Ishikawa (cell line): ENCODE results near the gene DCAF11.

ENCODE experiments used
- CEBPB ChIP-seq: IDR thresholded peaks from 2 replicates; pipeline ENCODE4 v1.6.1; 2012
- CREB1 ChIP-seq: IDR thresholded peaks from 2 replicates; pipeline ENCODE4 v1.6.1; 2012; ENCODE audit warnings: low read depth
- EGR1 ChIP-seq: IDR thresholded peaks from 2 replicates; pipeline ENCODE4 v1.6.1; 2012
- EP300 ChIP-seq: IDR thresholded peaks from 2 replicates; pipeline ENCODE4 v1.6.1; 2012; ENCODE audit warnings: borderline replicate concordance
- FOXM1 ChIP-seq: IDR thresholded peaks from 2 replicates; pipeline ENCODE4 v1.6.1; 2012; ENCODE audit warnings: low read depth, borderline replicate concordance
- NFIC ChIP-seq: IDR thresholded peaks from 2 replicates; pipeline ENCODE4 v1.6.1; 2012
- RAD21 ChIP-seq: IDR thresholded peaks from 2 replicates; pipeline ENCODE4 v1.6.1; 2012; ENCODE audit warnings: low read depth
- TAF1 ChIP-seq: IDR thresholded peaks from 2 replicates; pipeline ENCODE4 v1.6.1; 2012; ENCODE audit warnings: low read depth, mild to moderate bottlenecking
- TCF12 ChIP-seq: IDR thresholded peaks from 2 replicates; pipeline ENCODE4 v1.6.1; 2012; ENCODE audit warnings: low read depth
- TEAD4 ChIP-seq: IDR thresholded peaks from 2 replicates; pipeline ENCODE4 v1.6.1; 2012
- YY1 ChIP-seq: IDR thresholded peaks from 2 replicates; pipeline ENCODE4 v1.6.1; 2012; ENCODE audit warnings: low read depth
- ZBTB7A ChIP-seq: IDR thresholded peaks from 2 replicates; pipeline ENCODE4 v1.6.1; 2012; ENCODE audit warnings: low read depth
- TF ChIP-seq, protein P1 (sequence below): IDR thresholded peaks from 2 replicates; pipeline ENCODE4 v1.6.1; 2012; ENCODE audit warnings: low read depth, mild to moderate bottlenecking
- TF ChIP-seq, protein P2 (sequence below): IDR thresholded peaks from 2 replicates; pipeline ENCODE4 v1.6.1; 2012
- TF ChIP-seq, protein P3 (sequence below): IDR thresholded peaks from 2 replicates; pipeline ENCODE4 v1.6.1; 2012

DCAF11 gene

DNA sequence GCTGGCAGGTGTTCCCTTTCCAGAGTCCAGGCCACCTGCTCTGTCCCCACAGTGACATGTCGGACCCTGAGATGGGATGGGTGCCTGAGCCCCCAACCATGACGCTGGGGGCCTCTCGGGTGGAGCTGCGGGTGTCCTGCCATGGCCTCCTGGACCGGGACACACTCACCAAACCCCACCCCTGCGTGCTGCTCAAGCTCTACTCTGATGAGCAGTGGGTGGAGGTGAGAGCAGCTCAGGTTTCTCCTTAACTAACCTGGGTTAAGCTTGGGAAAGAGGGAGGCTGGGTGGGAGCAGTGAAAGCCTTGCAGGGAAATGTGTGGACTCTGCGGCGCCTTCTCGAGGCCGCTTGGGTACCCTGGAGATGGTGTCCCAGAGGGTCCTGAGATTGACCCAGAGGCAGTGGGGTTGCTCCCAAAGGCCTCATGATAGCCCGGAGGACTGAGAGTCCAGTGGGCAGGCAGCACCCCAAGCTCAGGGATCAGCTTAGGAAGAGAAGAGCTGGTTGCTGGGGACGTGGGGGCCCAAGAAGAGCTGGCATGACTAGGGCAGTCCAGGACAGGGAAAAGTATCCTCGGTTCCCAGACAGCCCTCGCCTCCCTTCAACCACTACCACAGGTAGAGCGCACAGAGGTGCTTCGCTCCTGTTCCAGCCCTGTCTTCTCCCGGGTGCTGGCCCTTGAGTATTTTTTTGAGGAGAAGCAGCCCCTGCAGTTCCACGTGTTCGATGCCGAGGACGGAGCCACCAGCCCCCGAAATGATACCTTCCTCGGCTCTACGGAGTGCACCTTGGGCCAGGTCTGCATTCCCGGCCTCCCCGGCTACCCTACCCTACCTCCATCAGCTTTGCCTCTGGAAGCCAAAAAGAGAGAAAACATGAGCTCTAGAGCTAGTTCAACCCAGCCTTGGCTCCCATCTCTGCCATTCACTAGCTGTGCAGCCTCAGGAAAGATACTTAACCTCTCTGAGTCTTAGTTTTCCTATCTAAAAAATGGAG is 41.4 kb upstream of the DCAF11 start:
- TF ChIP-seq TEAD4 (no peak), CREB1 (no peak)

DNA sequence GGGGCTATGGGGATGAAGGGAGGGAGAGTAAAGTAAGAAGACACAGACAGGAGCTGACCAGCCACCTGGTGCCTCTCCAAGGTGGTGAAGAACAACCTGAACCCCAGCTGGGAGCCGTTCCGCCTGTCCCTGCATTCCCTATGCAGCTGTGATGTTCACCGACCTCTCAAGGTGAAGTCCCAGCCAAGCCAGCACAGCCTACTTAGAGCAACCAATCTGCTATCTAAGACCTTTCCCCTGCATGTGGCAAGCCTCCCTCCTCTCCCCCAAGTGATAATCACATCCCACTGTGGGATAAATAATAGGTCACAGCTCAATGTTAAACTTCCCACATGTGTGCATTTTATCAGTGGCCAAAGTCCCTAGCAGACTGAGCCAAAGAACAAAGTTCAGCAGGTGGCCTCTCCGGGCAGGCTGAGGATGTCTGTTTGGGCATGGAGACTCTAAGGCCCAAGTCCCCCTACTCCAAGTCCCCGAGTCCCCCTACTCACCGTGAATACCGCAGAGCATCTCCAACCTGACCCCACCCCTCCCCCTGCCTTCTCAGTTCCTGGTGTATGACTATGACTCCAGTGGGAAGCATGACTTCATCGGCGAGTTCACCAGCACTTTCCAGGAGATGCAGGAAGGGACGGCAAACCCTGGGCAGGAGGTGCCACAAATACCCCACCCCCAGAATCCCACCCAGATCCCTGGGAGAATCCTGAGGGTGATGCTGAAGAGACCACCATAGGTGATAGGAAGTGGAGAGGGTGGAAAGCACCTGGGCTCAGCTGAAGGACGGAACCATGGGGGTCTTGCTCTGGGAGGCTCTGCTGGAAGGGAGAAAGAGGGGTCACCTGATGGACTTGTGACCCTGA is 39.7 kb upstream of the DCAF11 start:
- no peak for TF ChIP-seq NFIC
- TF ChIP-seq FOXM1: no peak
- TF ChIP-seq, protein P1, sequence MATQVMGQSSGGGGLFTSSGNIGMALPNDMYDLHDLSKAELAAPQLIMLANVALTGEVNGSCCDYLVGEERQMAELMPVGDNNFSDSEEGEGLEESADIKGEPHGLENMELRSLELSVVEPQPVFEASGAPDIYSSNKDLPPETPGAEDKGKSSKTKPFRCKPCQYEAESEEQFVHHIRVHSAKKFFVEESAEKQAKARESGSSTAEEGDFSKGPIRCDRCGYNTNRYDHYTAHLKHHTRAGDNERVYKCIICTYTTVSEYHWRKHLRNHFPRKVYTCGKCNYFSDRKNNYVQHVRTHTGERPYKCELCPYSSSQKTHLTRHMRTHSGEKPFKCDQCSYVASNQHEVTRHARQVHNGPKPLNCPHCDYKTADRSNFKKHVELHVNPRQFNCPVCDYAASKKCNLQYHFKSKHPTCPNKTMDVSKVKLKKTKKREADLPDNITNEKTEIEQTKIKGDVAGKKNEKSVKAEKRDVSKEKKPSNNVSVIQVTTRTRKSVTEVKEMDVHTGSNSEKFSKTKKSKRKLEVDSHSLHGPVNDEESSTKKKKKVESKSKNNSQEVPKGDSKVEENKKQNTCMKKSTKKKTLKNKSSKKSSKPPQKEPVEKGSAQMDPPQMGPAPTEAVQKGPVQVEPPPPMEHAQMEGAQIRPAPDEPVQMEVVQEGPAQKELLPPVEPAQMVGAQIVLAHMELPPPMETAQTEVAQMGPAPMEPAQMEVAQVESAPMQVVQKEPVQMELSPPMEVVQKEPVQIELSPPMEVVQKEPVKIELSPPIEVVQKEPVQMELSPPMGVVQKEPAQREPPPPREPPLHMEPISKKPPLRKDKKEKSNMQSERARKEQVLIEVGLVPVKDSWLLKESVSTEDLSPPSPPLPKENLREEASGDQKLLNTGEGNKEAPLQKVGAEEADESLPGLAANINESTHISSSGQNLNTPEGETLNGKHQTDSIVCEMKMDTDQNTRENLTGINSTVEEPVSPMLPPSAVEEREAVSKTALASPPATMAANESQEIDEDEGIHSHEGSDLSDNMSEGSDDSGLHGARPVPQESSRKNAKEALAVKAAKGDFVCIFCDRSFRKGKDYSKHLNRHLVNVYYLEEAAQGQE: no peak
- no peak for TF ChIP-seq RAD21
- TF ChIP-seq CREB1: no peak
- TF ChIP-seq YY1: no peak
- no peak for TF ChIP-seq TEAD4
- TF ChIP-seq ZBTB7A: no peak

DNA sequence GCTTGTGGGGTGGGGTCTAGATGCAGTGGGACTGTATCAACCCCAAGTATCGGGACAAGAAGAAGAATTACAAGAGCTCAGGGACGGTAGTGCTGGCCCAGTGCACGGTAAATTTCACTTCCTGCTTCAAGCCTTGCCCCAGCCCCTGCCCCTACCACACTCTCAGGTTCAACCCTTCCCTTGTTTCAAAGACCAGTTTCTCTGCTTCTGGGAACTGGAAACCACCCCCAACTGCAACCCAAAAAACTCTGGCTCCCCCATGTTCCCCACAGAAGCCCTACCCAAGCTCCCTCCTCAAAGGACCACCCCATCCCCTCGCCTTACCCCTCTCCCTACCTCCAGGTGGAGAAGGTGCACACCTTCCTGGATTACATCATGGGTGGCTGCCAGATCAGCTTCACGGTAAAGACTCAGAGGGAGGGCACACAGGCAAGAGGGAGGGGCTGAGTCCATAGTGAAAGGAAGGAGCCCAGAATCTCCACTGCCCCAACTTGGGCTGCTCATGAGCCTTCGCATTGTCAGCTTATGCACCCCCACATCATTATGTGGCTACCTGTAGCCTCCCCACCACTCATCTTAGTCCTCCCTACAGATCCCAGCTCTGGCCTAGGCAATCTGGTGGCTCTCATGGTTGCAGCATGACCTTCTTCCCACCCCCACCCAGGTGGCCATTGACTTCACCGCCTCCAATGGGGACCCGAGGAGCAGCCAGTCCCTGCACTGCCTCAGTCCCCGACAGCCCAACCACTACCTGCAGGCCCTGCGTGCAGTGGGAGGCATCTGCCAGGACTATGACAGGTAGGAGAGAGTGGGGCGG is 38.9 kb upstream of the DCAF11 start:
- peak; percentile 28; the same call in 1 of the 2 replicates for TF ChIP-seq CEBPB
- TF ChIP-seq NFIC: no peak

DNA sequence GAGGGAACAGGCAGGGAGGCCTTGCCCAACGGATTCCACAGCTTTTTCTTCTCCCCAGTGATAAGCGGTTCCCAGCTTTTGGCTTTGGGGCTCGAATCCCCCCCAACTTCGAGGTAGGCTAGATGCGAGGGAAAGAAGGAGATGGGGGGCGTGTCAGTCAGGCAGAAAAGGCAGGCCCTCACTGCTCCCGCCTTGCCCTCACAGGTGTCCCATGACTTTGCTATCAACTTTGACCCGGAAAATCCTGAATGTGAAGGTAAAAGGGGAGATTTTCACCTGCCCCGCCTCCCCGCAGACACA is 38.3 kb upstream of the DCAF11 start:
- TF ChIP-seq TAF1 (no peak), RAD21 (no peak), EGR1 (no peak), YY1 (no peak), ZBTB7A (no peak), CEBPB (no peak), CREB1 (no peak), NFIC (no peak), TEAD4 (no peak), TCF12 (no peak), EP300 (no peak), FOXM1 (no peak)
- TF ChIP-seq, protein P2, sequence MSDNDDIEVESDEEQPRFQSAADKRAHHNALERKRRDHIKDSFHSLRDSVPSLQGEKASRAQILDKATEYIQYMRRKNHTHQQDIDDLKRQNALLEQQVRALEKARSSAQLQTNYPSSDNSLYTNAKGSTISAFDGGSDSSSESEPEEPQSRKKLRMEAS: no peak
- TF ChIP-seq, protein P1: no peak
- TF ChIP-seq, protein P3, sequence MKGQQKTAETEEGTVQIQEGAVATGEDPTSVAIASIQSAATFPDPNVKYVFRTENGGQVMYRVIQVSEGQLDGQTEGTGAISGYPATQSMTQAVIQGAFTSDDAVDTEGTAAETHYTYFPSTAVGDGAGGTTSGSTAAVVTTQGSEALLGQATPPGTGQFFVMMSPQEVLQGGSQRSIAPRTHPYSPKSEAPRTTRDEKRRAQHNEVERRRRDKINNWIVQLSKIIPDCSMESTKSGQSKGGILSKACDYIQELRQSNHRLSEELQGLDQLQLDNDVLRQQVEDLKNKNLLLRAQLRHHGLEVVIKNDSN: no peak

DNA sequence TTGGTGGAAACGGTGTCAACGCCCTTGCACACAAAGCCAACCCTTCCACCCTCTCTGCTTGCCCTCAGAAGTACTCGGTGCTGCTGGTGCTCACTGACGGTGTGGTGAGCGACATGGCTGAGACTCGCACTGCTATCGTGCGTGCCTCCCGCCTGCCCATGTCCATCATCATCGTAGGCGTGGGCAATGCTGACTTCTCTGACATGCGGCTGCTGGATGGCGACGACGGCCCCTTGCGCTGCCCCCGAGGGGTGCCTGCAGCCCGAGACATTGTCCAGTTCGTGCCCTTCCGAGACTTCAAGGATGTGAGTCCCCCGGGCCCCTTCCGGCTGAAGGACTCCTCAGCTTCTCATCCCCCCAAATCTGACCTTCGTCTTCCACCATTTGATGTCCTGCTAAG is 37.5 kb upstream of the DCAF11 start:
- no peak for TF ChIP-seq TCF12

DNA sequence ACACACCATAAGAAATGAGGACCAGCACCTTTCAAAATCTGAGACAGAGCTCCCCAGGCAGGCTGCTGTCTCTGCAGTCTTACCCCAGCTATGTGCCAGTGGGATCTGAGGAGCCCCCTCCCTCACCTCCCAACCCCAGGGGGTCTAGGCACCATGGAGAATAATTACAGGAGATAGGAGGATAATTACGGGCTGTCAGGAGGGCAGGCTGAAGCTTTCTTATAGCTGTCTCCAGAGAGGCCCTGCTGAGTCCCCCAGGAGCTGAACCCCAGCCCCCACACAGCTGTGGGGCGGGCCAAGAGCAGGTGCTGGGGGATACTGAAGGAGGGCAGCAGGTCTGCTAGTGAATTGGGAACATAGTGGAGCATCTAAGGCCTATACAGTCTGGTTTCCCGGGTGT is 36.4 kb upstream of the DCAF11 start:
- TF ChIP-seq, protein P1: no peak
- no peak for TF ChIP-seq EP300
- no peak for TF ChIP-seq NFIC
- TF ChIP-seq YY1: no peak
- no peak for TF ChIP-seq ZBTB7A
- no peak for TF ChIP-seq FOXM1
- no peak for TF ChIP-seq CREB1
- TF ChIP-seq, protein P3: no peak
- no peak for TF ChIP-seq TAF1
- TF ChIP-seq CEBPB: no peak
- TF ChIP-seq EGR1: no peak
- TF ChIP-seq, protein P2: no peak
- TF ChIP-seq RAD21: no peak
- TF ChIP-seq TCF12: no peak
- TF ChIP-seq TEAD4: no peak
